Activated CD4-positive, alpha-beta T cell treated with anti-CD3 and anti-CD28 coated beads for 24 hours (primary cell): Measurements from ENCODE around the gene JAK1.
A peak's percentile ranks its signal among the peaks of the same experiment; 100 is the strongest.
"Not testable (repeated sequence)": the region's sequence is repeated elsewhere in the genome, so short reads cannot be mapped to it uniquely, and the experiment has no call there.

Experiments
- DNase-seq, 2 donors: peaks; one replicate each; pipeline ENCODE4 v3.0.0-alpha.2; 2020; ENCODE audit warnings: low read depth in 2 of 2

JAK1 gene

GRCh38 chr1:64839732-64840405, 126.5 kb downstream of the JAK1 start:
- DNase-seq, result no peak

GRCh38 chr1:64839261-64839660, 127.1 kb downstream of the JAK1 start:
- DNase-seq, result no peak

- no peak for DNase-seq
Measured at GRCh38 chr1:64838486-64838885, 127.9 kb downstream of the JAK1 start.

GRCh38 chr1:64836802-64837201, 129.5 kb downstream of the JAK1 start:
- no peak for DNase-seq

GRCh38 chr1:64834734-64835133, 131.6 kb downstream of the JAK1 start:
- DNase-seq, result no peak

- no peak for DNase-seq
Measured at GRCh38 chr1:64830030-64830651, 136.2 kb downstream of the JAK1 start.

GRCh38 chr1:64829411-64830029, 136.8 kb downstream of the JAK1 start:
- no peak for DNase-seq

- DNase-seq, result no peak
Measured at GRCh38 chr1:64828829-64829228, 137.5 kb downstream of the JAK1 start.

GRCh38 chr1:64826991-64827390, 139.4 kb downstream of the JAK1 start:
- no peak for DNase-seq

- DNase-seq, result peak; percentile 38 to 47
Measured at GRCh38 chr1:64823691-64824476, 142.5 kb downstream of the JAK1 start.

- no peak for DNase-seq
Measured at GRCh38 chr1:64822621-64823020, 143.7 kb downstream of the JAK1 start.

GRCh38 chr1:64820572-64820971, 145.8 kb downstream of the JAK1 start:
- not testable (repeated sequence) for DNase-seq

- not testable (repeated sequence) for DNase-seq
Measured at GRCh38 chr1:64817364-64817763, 149.0 kb downstream of the JAK1 start.

- DNase-seq, result no peak
Measured at GRCh38 chr1:64814427-64814826, 151.9 kb downstream of the JAK1 start.

GRCh38 chr1:64811131-64811530, 155.2 kb downstream of the JAK1 start:
- no peak for DNase-seq

- DNase-seq, result no peak
Measured at GRCh38 chr1:64810001-64810400, 156.3 kb downstream of the JAK1 start.

GRCh38 chr1:64809309-64809708, 157.0 kb downstream of the JAK1 start:
- DNase-seq, result no peak

GRCh38 chr1:64801851-64802523, 164.4 kb downstream of the JAK1 start:
- no peak for DNase-seq

GRCh38 chr1:64798872-64799271, 167.5 kb downstream of the JAK1 start:
- no peak for DNase-seq

GRCh38 chr1:64790832-64791487, 175.4 kb downstream of the JAK1 start:
- DNase-seq, result no peak
